Measurements from ENCODE around the gene MEST.
"Not testable (repeated sequence)": the region's sequence is repeated elsewhere in the genome, so short reads cannot be mapped to it uniquely, and the experiment has no call there.

Gene MEST, protein sequence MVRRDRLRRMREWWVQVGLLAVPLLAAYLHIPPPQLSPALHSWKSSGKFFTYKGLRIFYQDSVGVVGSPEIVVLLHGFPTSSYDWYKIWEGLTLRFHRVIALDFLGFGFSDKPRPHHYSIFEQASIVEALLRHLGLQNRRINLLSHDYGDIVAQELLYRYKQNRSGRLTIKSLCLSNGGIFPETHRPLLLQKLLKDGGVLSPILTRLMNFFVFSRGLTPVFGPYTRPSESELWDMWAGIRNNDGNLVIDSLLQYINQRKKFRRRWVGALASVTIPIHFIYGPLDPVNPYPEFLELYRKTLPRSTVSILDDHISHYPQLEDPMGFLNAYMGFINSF

DNA sequence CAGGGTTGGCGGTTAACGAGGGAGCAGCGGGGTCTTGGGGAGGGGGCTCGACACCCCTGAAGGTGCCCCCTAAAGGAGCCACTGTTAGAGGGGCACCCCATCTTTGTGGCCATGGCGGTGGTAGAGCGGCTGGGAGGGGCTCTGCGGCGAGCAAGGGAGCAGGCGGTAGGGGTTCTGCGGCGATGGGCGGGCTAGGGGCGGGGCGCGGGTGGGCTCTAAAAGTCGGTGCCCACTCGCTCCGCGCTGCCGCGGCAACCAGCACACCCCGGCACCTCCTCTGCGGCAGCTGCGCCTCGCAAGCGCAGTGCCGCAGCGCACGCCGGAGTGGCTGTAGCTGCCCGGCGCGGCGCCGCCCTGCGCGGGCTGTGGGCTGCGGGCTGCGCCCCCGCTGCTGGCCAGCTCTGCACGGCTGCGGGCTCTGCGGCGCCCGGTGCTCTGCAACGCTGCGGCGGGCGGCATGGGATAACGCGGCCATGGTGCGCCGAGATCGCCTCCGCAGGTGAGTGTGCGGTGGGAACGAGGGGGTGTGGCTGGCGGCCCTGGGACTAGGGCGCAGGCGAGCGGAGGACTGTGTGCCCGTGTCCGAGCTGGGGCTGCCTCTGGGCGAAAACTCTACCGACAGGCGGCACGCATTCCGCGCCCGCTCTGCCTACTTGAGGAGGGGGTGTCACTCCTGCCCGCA lies at the start of gene MEST:
Gene MEST (plus strand): TSS at position 245 of the 682 bp plus-strand sequence. CDS start 229 bp downstream, at position 474.
- ATAC-seq (peak; percentile 40), DNase-seq (peak; percentile 9)
- Mint-ChIP-seq H3K9me3 (no peaks in the 10 kb centered on the region), H3K36me3 (ENCODE audit: low read depth) (peaks cover 5% of the 10 kb centered on the region), H3K27me3 (peaks cover 40% of the 10 kb centered on the region), H3K27ac (no peak within 1 kb of the TSS), H3K4me3 (peak within 1 kb of the TSS; percentile 64), H3K4me1 (peaks cover 16% of the 10 kb centered on the region)

DNA sequence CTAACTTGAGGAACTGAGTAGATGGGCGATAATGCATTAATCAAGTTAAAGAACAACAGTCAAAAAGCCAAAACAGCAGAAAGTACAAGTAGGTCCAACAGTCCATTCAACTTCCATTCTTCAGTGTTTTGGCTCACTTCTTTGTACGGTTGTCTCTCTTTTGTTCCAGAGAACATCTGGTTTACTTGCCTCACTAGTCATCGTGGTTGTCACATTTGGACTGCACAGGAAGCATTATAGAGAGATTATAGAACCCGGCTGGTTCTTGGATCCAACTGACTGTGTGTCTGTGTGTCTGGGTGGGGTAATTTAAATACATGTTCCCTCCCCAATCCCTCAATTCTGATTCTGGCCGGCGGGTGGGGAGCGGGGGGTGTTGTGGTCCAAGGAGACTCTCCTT lies 49.3 kb upstream of the MEST start:
- Mint-ChIP-seq H3K27ac (no peak overlapping the region), H3K27me3 (no peaks in the 10 kb centered on the region), H3K4me1 (peaks cover 38% of the 10 kb centered on the region), H3K4me3 (no peak overlapping the region), H3K9me3 (peaks cover under 1% of the 10 kb centered on the region), H3K36me3 (ENCODE audit: low read depth) (peaks cover 5% of the 10 kb centered on the region)
- DNase-seq (no peak), ATAC-seq (no peak)

DNA sequence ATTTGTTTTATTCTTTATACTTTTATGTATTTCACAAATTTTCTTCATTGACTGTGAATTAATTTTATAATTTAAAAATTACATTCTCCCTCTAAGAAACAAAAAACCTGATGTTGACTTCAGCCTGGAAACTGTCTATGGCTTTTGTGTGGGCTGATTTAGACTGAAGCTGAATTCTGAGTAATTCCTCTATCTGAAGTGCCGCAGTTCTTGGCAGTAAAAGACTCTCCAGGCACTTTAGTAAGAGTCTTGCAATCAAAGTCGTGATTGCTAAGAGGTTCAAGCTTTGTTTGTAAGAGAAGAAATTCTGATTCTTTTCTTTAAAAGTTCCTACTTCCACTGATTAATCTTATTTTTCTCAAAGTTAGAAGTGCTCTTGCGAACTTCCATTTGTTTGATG lies 47.7 kb upstream of the MEST start:
- peaks cover 34% of the 10 kb centered on the region for H3K4me1 Mint-ChIP-seq
- no peak overlapping the region for H3K4me3 Mint-ChIP-seq
- H3K27me3 Mint-ChIP-seq = peaks cover 5% of the 10 kb centered on the region
- DNase-seq = no peak
- peaks cover 10% of the 10 kb centered on the region for H3K9me3 Mint-ChIP-seq
- peaks cover 7% of the 10 kb centered on the region for H3K36me3 Mint-ChIP-seq (ENCODE audit: low read depth)
- ATAC-seq = no peak
- no peak overlapping the region for H3K27ac Mint-ChIP-seq

GRCh38 chr7:130444751-130445407 lies 47.0 kb upstream of the MEST start:
- H3K4me3 Mint-ChIP-seq = no peak overlapping the region
- DNase-seq (no peak), ATAC-seq (no peak)
- H3K27me3 Mint-ChIP-seq = peaks cover 5% of the 10 kb centered on the region
- H3K27ac Mint-ChIP-seq = no peak overlapping the region
- H3K9me3 Mint-ChIP-seq = peaks cover 10% of the 10 kb centered on the region
- peaks cover 28% of the 10 kb centered on the region for H3K4me1 Mint-ChIP-seq
- H3K36me3 Mint-ChIP-seq (ENCODE audit: low read depth) = peaks cover 7% of the 10 kb centered on the region

DNA sequence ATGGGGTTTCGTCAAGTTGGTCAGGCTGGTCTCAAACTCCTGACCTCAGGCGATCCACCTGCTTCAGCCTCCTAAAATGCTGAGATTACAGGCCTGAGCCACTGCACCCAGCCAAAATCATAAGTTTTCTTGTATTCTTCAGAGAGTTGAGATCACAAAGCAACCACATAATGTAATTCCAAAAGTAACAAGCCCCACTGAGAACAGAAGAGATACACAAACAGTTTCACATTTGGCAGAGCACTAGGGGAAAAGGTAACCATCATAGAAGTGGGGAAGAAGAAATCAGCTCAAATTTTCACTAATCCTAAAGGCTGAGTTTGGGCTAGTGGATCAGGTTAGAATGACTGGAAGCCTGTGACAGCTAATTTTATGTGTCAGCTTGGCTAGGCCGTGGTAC lies 45.6 kb upstream of the MEST start:
- DNase-seq = no peak
- Mint-ChIP-seq H3K36me3 (ENCODE audit: low read depth) (peaks cover 3% of the 10 kb centered on the region), H3K9me3 (peaks cover 10% of the 10 kb centered on the region), H3K4me3 (no peak overlapping the region), H3K27ac (no peak overlapping the region), H3K27me3 (peaks cover 5% of the 10 kb centered on the region), H3K4me1 (peaks cover 18% of the 10 kb centered on the region)
- ATAC-seq = peak; percentile 33

- H3K4me1 Mint-ChIP-seq = peaks cover 19% of the 10 kb centered on the region
- not testable (repeated sequence) for H3K27ac Mint-ChIP-seq; ATAC-seq; H3K4me3 Mint-ChIP-seq; DNase-seq; H3K9me3 Mint-ChIP-seq; H3K27me3 Mint-ChIP-seq; H3K36me3 Mint-ChIP-seq (ENCODE audit: low read depth)
Measured at GRCh38 chr7:130451344-130451743, 40.5 kb upstream of the MEST start.

DNA sequence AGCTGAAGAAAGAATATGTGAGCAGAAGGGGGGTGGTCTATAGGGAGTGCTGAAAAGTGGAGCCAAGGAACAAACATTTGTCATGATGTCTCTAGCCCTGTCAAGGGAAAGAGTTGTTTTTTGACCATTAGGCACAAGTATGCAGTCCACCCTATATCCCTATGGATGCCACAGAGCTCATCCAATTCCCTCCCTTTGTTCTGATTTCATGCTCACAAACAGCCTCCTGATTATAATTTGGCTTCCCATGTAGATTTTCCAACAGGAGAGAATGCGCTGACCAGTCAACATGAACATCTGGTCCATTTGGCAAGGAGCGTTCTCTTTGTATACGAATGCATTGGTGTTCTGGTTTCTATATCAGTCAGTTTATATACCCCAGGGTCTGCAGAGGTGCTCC lies 38.9 kb upstream of the MEST start:
- Mint-ChIP-seq H3K27me3 (peaks cover 5% of the 10 kb centered on the region), H3K9me3 (peaks cover 7% of the 10 kb centered on the region)

GRCh38 chr7:130454959-130455358 lies 36.9 kb upstream of the MEST start:
- Mint-ChIP-seq H3K27me3 (no peaks in the 10 kb centered on the region), H3K9me3 (peaks cover 10% of the 10 kb centered on the region), H3K4me1 (peaks cover 29% of the 10 kb centered on the region), H3K27ac (no peak overlapping the region), H3K36me3 (ENCODE audit: low read depth) (peaks cover 8% of the 10 kb centered on the region), H3K4me3 (no peak overlapping the region)
- DNase-seq (no peak), ATAC-seq (no peak)

More for the DNA sequence above, 38.9 kb upstream of the MEST start:
- Mint-ChIP-seq H3K4me3 (no peak overlapping the region), H3K4me1 (peaks cover 19% of the 10 kb centered on the region), H3K36me3 (ENCODE audit: low read depth) (no peaks in the 10 kb centered on the region), H3K27ac (no peak overlapping the region)
- no peak for ATAC-seq
- no peak for DNase-seq

- Mint-ChIP-seq H3K4me1 (peaks cover 29% of the 10 kb centered on the region), H3K27ac (no peak overlapping the region), H3K9me3 (peaks cover 10% of the 10 kb centered on the region), H3K27me3 (no peaks in the 10 kb centered on the region), H3K4me3 (peak overlapping the region; percentile 33), H3K36me3 (ENCODE audit: low read depth) (peaks cover 8% of the 10 kb centered on the region)
- no peak for DNase-seq
- peak; percentile 73 for ATAC-seq
Measured at GRCh38 chr7:130458257-130458656, 33.6 kb upstream of the MEST start.

GRCh38 chr7:130461272-130461671 lies 30.6 kb upstream of the MEST start:
- H3K27me3 Mint-ChIP-seq = no peaks in the 10 kb centered on the region
- peaks cover 10% of the 10 kb centered on the region for H3K4me1 Mint-ChIP-seq
- H3K9me3 Mint-ChIP-seq = peaks cover 10% of the 10 kb centered on the region
- no peak overlapping the region for H3K27ac Mint-ChIP-seq
- ATAC-seq (no peak), DNase-seq (no peak)
- peaks cover 8% of the 10 kb centered on the region for H3K36me3 Mint-ChIP-seq (ENCODE audit: low read depth)
- no peak overlapping the region for H3K4me3 Mint-ChIP-seq

- H3K4me1 Mint-ChIP-seq = peaks cover 2% of the 10 kb centered on the region
- ATAC-seq (no peak), DNase-seq (no peak)
- H3K27ac Mint-ChIP-seq = no peak overlapping the region
- peaks cover 5% of the 10 kb centered on the region for H3K9me3 Mint-ChIP-seq
- H3K36me3 Mint-ChIP-seq (ENCODE audit: low read depth) = peaks cover 6% of the 10 kb centered on the region
- H3K4me3 Mint-ChIP-seq = no peak overlapping the region
- H3K27me3 Mint-ChIP-seq = no peaks in the 10 kb centered on the region
Measured at GRCh38 chr7:130463553-130464434, 28.1 kb upstream of the MEST start.

- ATAC-seq = no peak
- Mint-ChIP-seq H3K27me3 (no peaks in the 10 kb centered on the region), H3K4me1 (peaks cover 3% of the 10 kb centered on the region), H3K9me3 (no peaks in the 10 kb centered on the region), H3K27ac (no peak overlapping the region), H3K4me3 (no peak overlapping the region), H3K36me3 (ENCODE audit: low read depth) (no peaks in the 10 kb centered on the region)
- DNase-seq = no peak
Measured at GRCh38 chr7:130468612-130469011, 23.3 kb upstream of the MEST start.

- Mint-ChIP-seq H3K9me3 (no peaks in the 10 kb centered on the region), H3K4me3 (no peak overlapping the region), H3K36me3 (ENCODE audit: low read depth) (no peaks in the 10 kb centered on the region), H3K4me1 (peaks cover 3% of the 10 kb centered on the region), H3K27ac (no peak overlapping the region), H3K27me3 (no peaks in the 10 kb centered on the region)
- DNase-seq = no peak
- ATAC-seq = no peak
Measured at GRCh38 chr7:130471974-130472373, 19.9 kb upstream of the MEST start.

- Mint-ChIP-seq H3K27me3 (no peaks in the 10 kb centered on the region), H3K4me3 (no peak overlapping the region), H3K36me3 (ENCODE audit: low read depth) (no peaks in the 10 kb centered on the region), H3K9me3 (no peaks in the 10 kb centered on the region), H3K27ac (no peak overlapping the region), H3K4me1 (peaks cover 3% of the 10 kb centered on the region)
- ATAC-seq (no peak), DNase-seq (no peak)
Measured at GRCh38 chr7:130473289-130473688, 18.6 kb upstream of the MEST start.
